Dermis microvascular lymphatic vessel endothelial cell (primary cell): ENCODE data around the gene MTHFD2. TPM values are rescaled to one million over a fixed set of nuclear protein-coding genes. Genes with fewer than 3 reads are reported as not detected.
A peak's percentile ranks its signal among the peaks of the same experiment; 100 is the strongest.
"Not testable (repeated sequence)": the region's sequence is repeated elsewhere in the genome, so short reads cannot be mapped to it uniquely, and the experiment has no call there.

Source experiments
- DNase-seq, 2 donors: peaks; one replicate each; pipeline versions ENCODE4 v3.0.0 to v3.0.0-alpha.2; 2010; ENCODE audit warnings: low read depth in 2 of 2
- total RNA-seq: library from RNA; depleted of rRNA; stranded (reverse); fragments of >200 nt; gene quantifications from 2 replicates; pipeline ENCODE4 v1.2.1, GENCODE V29; 2014

The MTHFD2 gene
- total RNA-seq, result 42.0 and 46.8 TPM in 2 replicates

- peak; percentile 81 to 98 for DNase-seq
Measured at GRCh38 chr2:74198461-74199274, at the start of gene MTHFD2. Gene MTHFD2, plus strand, starts transcription at chr2:74198615. Its CDS starts 27 bp downstream, at chr2:74198642.

GRCh38 chr2:74149247-74149525 is 49.2 kb upstream of the MTHFD2 start:
- DNase-seq, result no peak

- DNase-seq, result no peak
Measured at GRCh38 chr2:74149570-74150319, 48.7 kb upstream of the MTHFD2 start.

GRCh38 chr2:74152954-74153353 is 45.5 kb upstream of the MTHFD2 start:
- DNase-seq, result no peak

- DNase-seq, result no peak
Measured at GRCh38 chr2:74155830-74156229, 42.6 kb upstream of the MTHFD2 start.

- DNase-seq, result no peak
Measured at GRCh38 chr2:74162951-74163350, 35.5 kb upstream of the MTHFD2 start.

GRCh38 chr2:74164761-74165160 is 33.7 kb upstream of the MTHFD2 start:
- no peak for DNase-seq

- DNase-seq, result no peak
Measured at GRCh38 chr2:74168739-74169138, 29.7 kb upstream of the MTHFD2 start.

- DNase-seq, result no peak
Measured at GRCh38 chr2:74174909-74175308, 23.5 kb upstream of the MTHFD2 start.

GRCh38 chr2:74177696-74178095 is 20.7 kb upstream of the MTHFD2 start:
- no peak for DNase-seq

GRCh38 chr2:74178211-74179062 is 20.0 kb upstream of the MTHFD2 start, which contains the start of gene MOB1A:
Gene MOB1A, minus strand, starts transcription at chr2:74178879. Its CDS starts 205 bp downstream, at chr2:74178674.
- peak; percentile 96 to 99 for DNase-seq

GRCh38 chr2:74179063-74179865 is 19.2 kb upstream of the MTHFD2 start:
- DNase-seq, result no peak

GRCh38 chr2:74181739-74182138 is 16.7 kb upstream of the MTHFD2 start:
- DNase-seq, result no peak

GRCh38 chr2:74183878-74184277 is 14.5 kb upstream of the MTHFD2 start:
- no peak for DNase-seq

GRCh38 chr2:74186038-74186437 is 12.4 kb upstream of the MTHFD2 start:
- no peak for DNase-seq

GRCh38 chr2:74186706-74187105 is 11.7 kb upstream of the MTHFD2 start:
- DNase-seq, result not testable (repeated sequence)

GRCh38 chr2:74188018-74188601 is 10.3 kb upstream of the MTHFD2 start:
- DNase-seq, result no peak

- DNase-seq, result no peak
Measured at GRCh38 chr2:74188696-74189095, 9.7 kb upstream of the MTHFD2 start.

- DNase-seq, result no peak
Measured at GRCh38 chr2:74191596-74192380, 6.6 kb upstream of the MTHFD2 start.

- no peak for DNase-seq
Measured at GRCh38 chr2:74194799-74195198, 3.6 kb upstream of the MTHFD2 start.
